DOHH2 (cell line): Measurements from ENCODE around the gene PIGT.

Experiments
- EZH2phosphoT487 ChIP-seq: fragments of 200-600 bp; sonication (generic); IDR thresholded peaks from 2 replicates; pipeline ENCODE4 v1.6.1; 2017; ENCODE audit warnings: borderline replicate concordance, mild to moderate bottlenecking, antibody characterized with exemption, low read length, moderate library complexity, mixed read lengths
- TF ChIP-seq, protein P1 (sequence below): fragments of 200-600 bp; sonication (generic); IDR thresholded peaks from one replicate; pipeline ENCODE4 v1.5.1; 2014; ENCODE audit warnings: antibody characterized with exemption, mild to moderate bottlenecking, low read depth, low read length; ENCODE audit not compliant: poor library complexity, severe bottlenecking

DNA sequence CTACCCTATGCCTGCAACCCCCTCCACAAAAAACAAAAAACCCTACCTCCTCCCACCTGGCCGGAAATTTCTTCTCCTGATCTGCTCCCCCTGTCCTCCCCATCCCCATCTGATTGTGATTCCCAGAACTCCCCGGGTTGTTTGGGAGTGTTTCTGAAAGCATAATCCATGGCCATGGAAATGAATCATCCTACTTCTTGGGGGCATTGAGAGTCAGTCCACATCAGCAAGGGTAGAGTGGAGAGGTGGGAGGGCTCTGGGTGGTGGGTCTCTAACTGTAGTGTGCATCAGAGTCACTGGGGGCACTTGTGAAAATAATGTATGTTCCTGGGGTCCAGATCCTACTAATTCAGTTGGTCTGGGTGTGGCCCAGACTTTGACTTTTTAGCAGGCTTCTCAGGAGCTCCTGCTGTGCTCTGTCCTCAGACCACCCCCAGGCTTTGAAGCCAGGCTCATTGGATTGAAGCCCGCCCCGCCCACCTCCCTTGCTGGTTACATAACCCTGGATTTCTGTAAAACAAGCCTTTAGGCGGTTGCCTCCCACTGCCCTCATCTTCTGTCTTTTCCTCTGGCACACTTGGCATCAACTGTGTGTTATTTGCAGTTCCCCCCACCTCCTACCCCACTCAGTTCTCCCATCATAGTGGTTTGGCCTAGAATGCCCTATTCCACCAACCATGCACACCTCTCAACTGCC lies 10.5 kb downstream of the PIGT start:
- TF ChIP-seq, protein P1, sequence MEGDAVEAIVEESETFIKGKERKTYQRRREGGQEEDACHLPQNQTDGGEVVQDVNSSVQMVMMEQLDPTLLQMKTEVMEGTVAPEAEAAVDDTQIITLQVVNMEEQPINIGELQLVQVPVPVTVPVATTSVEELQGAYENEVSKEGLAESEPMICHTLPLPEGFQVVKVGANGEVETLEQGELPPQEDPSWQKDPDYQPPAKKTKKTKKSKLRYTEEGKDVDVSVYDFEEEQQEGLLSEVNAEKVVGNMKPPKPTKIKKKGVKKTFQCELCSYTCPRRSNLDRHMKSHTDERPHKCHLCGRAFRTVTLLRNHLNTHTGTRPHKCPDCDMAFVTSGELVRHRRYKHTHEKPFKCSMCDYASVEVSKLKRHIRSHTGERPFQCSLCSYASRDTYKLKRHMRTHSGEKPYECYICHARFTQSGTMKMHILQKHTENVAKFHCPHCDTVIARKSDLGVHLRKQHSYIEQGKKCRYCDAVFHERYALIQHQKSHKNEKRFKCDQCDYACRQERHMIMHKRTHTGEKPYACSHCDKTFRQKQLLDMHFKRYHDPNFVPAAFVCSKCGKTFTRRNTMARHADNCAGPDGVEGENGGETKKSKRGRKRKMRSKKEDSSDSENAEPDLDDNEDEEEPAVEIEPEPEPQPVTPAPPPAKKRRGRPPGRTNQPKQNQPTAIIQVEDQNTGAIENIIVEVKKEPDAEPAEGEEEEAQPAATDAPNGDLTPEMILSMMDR = no peak
- TF ChIP-seq EZH2phosphoT487 = no peak
